ENCODE data around the gene MCUB. TPM values are rescaled to one million over a fixed set of nuclear protein-coding genes. Genes with fewer than 3 reads are reported as not detected.
A peak's percentile ranks its signal among the peaks of the same experiment; 100 is the strongest.

Gene MCUB
- polyA plus RNA-seq, 2 of the 4 experiments (the other 2 are of a cell fraction) = 14.6 to 21.9 TPM

- WGBS (ENCODE audit: missing lambda C conversion rate) = 0% methylated on average over 1 of the region's 83 CpGs
- H3K27ac ChIP-seq = peak within 1 kb of the TSS; percentile 89 to 91
- peaks cover 11% of the 10 kb centered on the region for H3K4me1 ChIP-seq
- DNase-seq (ENCODE audit: low read depth in 1 of 2, low spot score in 1 of 2) = peak; percentile 38 to 56
- peak within 1 kb of the TSS; percentile 91 for H3K4me2 ChIP-seq
- ChIA-PET POLR2A (interaction anchor here (0.5 to 0.6 kb wide), 2 partner anchors 67 to 297 kb away, joined by 3 to 6 read pairs; no protein-coding TSS in a partner anchor), CTCF (interaction anchor here (0.5 to 1.6 kb wide), 4 partner anchors 18 to 1605 kb away, joined by 3 to 7 read pairs (median 4); no protein-coding TSS in a partner anchor)
- H3K9me3 ChIP-seq = no peaks in the 10 kb centered on the region
- ATAC-seq = peak; percentile 89 to 90
- H3K4me3 ChIP-seq = peak within 1 kb of the TSS; percentile 96
- FAIRE-seq = no peak
- no peak for TF ChIP-seq EP300 (IDR thresholded peaks at IDR 0.05)
- no peak for TF ChIP-seq BHLHE40 (IDR thresholded peaks at IDR 0.05; ENCODE audit: low read depth, low read length)
- TF ChIP-seq SREBF2 (IDR thresholded peaks at IDR 0.05) = no peak
- no peak for TF ChIP-seq ZFP36 (IDR thresholded peaks at IDR 0.05; ENCODE audit: borderline replicate concordance, partially characterized antibody)
- TF ChIP-seq NFE2L2 (conservative IDR thresholded peaks at IDR 0.05; ENCODE audit: low read length) = no peak
- no peak for TF ChIP-seq RCOR1 (IDR thresholded peaks at IDR 0.05; ENCODE audit: low read depth, low read length)
- TF ChIP-seq GATA3 (IDR thresholded peaks at IDR 0.05; ENCODE audit: borderline replicate concordance) = no peak
- TF ChIP-seq HOXB13 (CRISPR knock-in tag; IDR thresholded peaks at IDR 0.05; ENCODE audit: low read depth) = no peak
- TF ChIP-seq HEYL (CRISPR knock-in tag; IDR thresholded peaks at IDR 0.05) = no peak
- TF ChIP-seq TFCP2L1 (CRISPR knock-in tag; IDR thresholded peaks at IDR 0.05) = no peak
- TF ChIP-seq CBX8 (IDR thresholded peaks at IDR 0.05) = no peak
- TF ChIP-seq ELK1 (IDR thresholded peaks at IDR 0.05; ENCODE audit: low read depth, low read length) = no peak
- TF ChIP-seq CTCF (IDR thresholded peaks at IDR 0.05) = no peak
- TF ChIP-seq ZC3H11A (IDR thresholded peaks at IDR 0.05) = no peak
- TF ChIP-seq RNF2 (IDR thresholded peaks at IDR 0.05; ENCODE audit: borderline replicate concordance, low read depth) = no peak
- TF ChIP-seq MAZ (IDR thresholded peaks at IDR 0.05; ENCODE audit: borderline replicate concordance, low read depth, low read length) = no peak
- no peak for TF ChIP-seq EHF (CRISPR knock-in tag; IDR thresholded peaks at IDR 0.05)
- TF ChIP-seq KDM1A (IDR thresholded peaks at IDR 0.05; ENCODE audit: low read depth) = no peak
- peak; percentile 42; the same call in 1 of the 2 replicates for TF ChIP-seq MAX (IDR thresholded peaks at IDR 0.05)
- TF ChIP-seq RARB (CRISPR knock-in tag; IDR thresholded peaks at IDR 0.05) = no peak
- no peak for TF ChIP-seq ZSCAN20 (CRISPR knock-in tag; IDR thresholded peaks at IDR 0.05)
- TF ChIP-seq FOXS1 (CRISPR knock-in tag; IDR thresholded peaks at IDR 0.05) = no peak
- peak; percentile 7; the same call in 1 of the 2 replicates for TF ChIP-seq PHF8 (IDR thresholded peaks at IDR 0.05; ENCODE audit: borderline replicate concordance, low read depth)
- no peak for TF ChIP-seq CEBPB (IDR thresholded peaks at IDR 0.05)
- peak; percentile 40; the same call in 1 of the 2 replicates for TF ChIP-seq USF2 (IDR thresholded peaks at IDR 0.05)
- TF ChIP-seq POLR2A (IDR thresholded peaks at IDR 0.05; ENCODE audit: low read length) = peak; percentile 81
- no peak for TF ChIP-seq SMC3 (IDR thresholded peaks at IDR 0.05)
- no peak for TF ChIP-seq FOSB (CRISPR knock-in tag; IDR thresholded peaks at IDR 0.05)
- peak in 1 of 2 experiments; percentile 29; a peak in 1 of 5 replicates for TF ChIP-seq JUN (IDR thresholded peaks at IDR 0.05)
- no peak for TF ChIP-seq PBX3 (IDR thresholded peaks at IDR 0.05)
- no peak for TF ChIP-seq JUNB (IDR thresholded peaks at IDR 0.05)
- no peak for TF ChIP-seq EHMT2 (IDR thresholded peaks at IDR 0.05; ENCODE audit: low read depth)
- no peak for TF ChIP-seq HES2 (IDR thresholded peaks at IDR 0.05)
- no peak for TF ChIP-seq MAFK (IDR thresholded peaks at IDR 0.05; ENCODE audit: partially characterized antibody)
Observed at GRCh38 chr4:109729718-109730618, 169.9 kb downstream of the MCUB start, which contains the start of gene PLA2G12A. Gene PLA2G12A (minus strand): TSS chr4:109730070. CDS start chr4:109729809, 261 bp downstream.

All from A549 (cell line).